DMS114 treated with DMSO at 0.1 percent for 48 hours (cell line): ENCODE data around the gene SENP8.
"Not testable (repeated sequence)": the region's sequence is repeated elsewhere in the genome, so short reads cannot be mapped to it uniquely, and the experiment has no call there.

Experiments used
- DNase-seq: peaks from one replicate; lab custom pipeline; 2025; ENCODE audit not compliant: unreplicated experiment; lab: John Stamatoyannopoulos, UW

SENP8 gene

GRCh38 chr15:72155003-72155621 is 36.9 kb downstream of the SENP8 start:
- no peak for DNase-seq

GRCh38 chr15:72155635-72156616 is 37.7 kb downstream of the SENP8 start:
- DNase-seq, result peak; percentile 79

GRCh38 chr15:72156928-72157327 is 38.7 kb downstream of the SENP8 start:
- DNase-seq, result no peak

GRCh38 chr15:72160696-72161245 is 42.6 kb downstream of the SENP8 start:
- no peak for DNase-seq

GRCh38 chr15:72161361-72162132 is 43.3 kb downstream of the SENP8 start:
- no peak for DNase-seq

- DNase-seq, result no peak
Measured at GRCh38 chr15:72162569-72162968, 44.4 kb downstream of the SENP8 start.

- DNase-seq, result no peak
Measured at GRCh38 chr15:72163719-72164118, 45.5 kb downstream of the SENP8 start.

GRCh38 chr15:72166716-72167417 is 48.7 kb downstream of the SENP8 start:
- DNase-seq, result no peak

GRCh38 chr15:72167445-72167844 is 49.2 kb downstream of the SENP8 start:
- no peak for DNase-seq

GRCh38 chr15:72168131-72168807 is 50.1 kb downstream of the SENP8 start:
- no peak for DNase-seq

- DNase-seq, result no peak
Measured at GRCh38 chr15:72168808-72169190, 50.6 kb downstream of the SENP8 start.

- DNase-seq, result no peak
Measured at GRCh38 chr15:72169236-72169920, 51.2 kb downstream of the SENP8 start.

- no peak for DNase-seq
Measured at GRCh38 chr15:72169921-72170611, 51.9 kb downstream of the SENP8 start.

GRCh38 chr15:72170691-72171090 is 52.5 kb downstream of the SENP8 start:
- DNase-seq, result no peak

- DNase-seq, result not testable (repeated sequence)
Measured at GRCh38 chr15:72171978-72172377, 53.8 kb downstream of the SENP8 start.

GRCh38 chr15:72172796-72173195 is 54.6 kb downstream of the SENP8 start:
- no peak for DNase-seq

- no peak for DNase-seq
Measured at GRCh38 chr15:72173401-72173800, 55.2 kb downstream of the SENP8 start.

- DNase-seq, result no peak
Measured at GRCh38 chr15:72173864-72174550, 55.8 kb downstream of the SENP8 start.
